Central memory CD8-positive, alpha-beta T cell (primary cell): Measurements from ENCODE around the gene PDE4D.
A peak's percentile ranks its signal among the peaks of the same experiment; 100 is the strongest.
"Not testable (repeated sequence)": the region's sequence is repeated elsewhere in the genome, so short reads cannot be mapped to it uniquely, and the experiment has no call there.

Experiments used
- ATAC-seq: fragments of 150-1000 bp; cut with Tn5 transposase; replicated peaks from 2 replicates; pipeline ENCODE4 v1.10.0; 2022; ENCODE audit warnings: mild to moderate bottlenecking, moderate FRiP score, moderate number of reproducible peaks; ENCODE audit not compliant: poor library complexity, severe bottlenecking; ENCODE audit errors: extremely low read depth
- DNase-seq, 2 donors: peaks; one replicate each; pipeline ENCODE4 v3.0.0; 2021; ENCODE audit warnings: low spot score in 2 of 2
- H3K27ac Mint-ChIP-seq: one replicate; pipeline ENCODE4 v1.8.0; 2022; ENCODE audit warnings: low read depth, mild to moderate bottlenecking, moderate library complexity, mixed read lengths
- H3K27me3 Mint-ChIP-seq: one replicate; pipeline ENCODE4 v1.8.0; 2022; ENCODE audit warnings: mixed read lengths
- H3K36me3 Mint-ChIP-seq: one replicate; pipeline ENCODE4 v1.8.0; 2022; ENCODE audit warnings: mild to moderate bottlenecking, moderate library complexity, mixed read lengths; ENCODE audit not compliant: insufficient read depth
- H3K4me1 Mint-ChIP-seq: one replicate; pipeline ENCODE4 v1.8.0; 2022; ENCODE audit warnings: mixed read lengths
- H3K4me3 Mint-ChIP-seq: one replicate; pipeline ENCODE4 v1.8.0; 2022; ENCODE audit warnings: mild to moderate bottlenecking, moderate library complexity, mixed read lengths
- H3K9me3 Mint-ChIP-seq: one replicate; pipeline ENCODE4 v1.8.0; 2022; ENCODE audit warnings: mixed read lengths

Gene PDE4D

GRCh38 chr5:59408997-59409396, 484.5 kb downstream of the PDE4D start:
- ATAC-seq, H3K27me3 Mint-ChIP-seq, H3K9me3 Mint-ChIP-seq, H3K36me3 Mint-ChIP-seq, H3K4me3 Mint-ChIP-seq, H3K4me1 Mint-ChIP-seq, DNase-seq, H3K27ac Mint-ChIP-seq: not testable (repeated sequence)

- DNase-seq = no peak
- no peaks in the 10 kb centered on the region for H3K9me3 Mint-ChIP-seq
- H3K27ac Mint-ChIP-seq = no peak overlapping the region
- ATAC-seq = no peak
- no peaks in the 10 kb centered on the region for H3K4me1 Mint-ChIP-seq
- no peak overlapping the region for H3K4me3 Mint-ChIP-seq
- peaks cover 2% of the 10 kb centered on the region for H3K36me3 Mint-ChIP-seq
- H3K27me3 Mint-ChIP-seq = no peaks in the 10 kb centered on the region
These were observed 485.6 kb downstream of the PDE4D start for GRCh38 chr5:59407967-59408366.

GRCh38 chr5:59401637-59402036, 491.9 kb downstream of the PDE4D start:
- Mint-ChIP-seq H3K9me3 (no peaks in the 10 kb centered on the region), H3K27ac (no peak overlapping the region), H3K27me3 (no peaks in the 10 kb centered on the region), H3K4me3 (no peak overlapping the region), H3K36me3 (peaks cover 3% of the 10 kb centered on the region), H3K4me1 (no peaks in the 10 kb centered on the region)
- ATAC-seq = no peak
- no peak for DNase-seq

- H3K4me3 Mint-ChIP-seq, H3K27me3 Mint-ChIP-seq, ATAC-seq, H3K36me3 Mint-ChIP-seq, H3K27ac Mint-ChIP-seq, DNase-seq, H3K4me1 Mint-ChIP-seq, H3K9me3 Mint-ChIP-seq: not testable (repeated sequence)
These were observed 498.6 kb downstream of the PDE4D start for GRCh38 chr5:59394956-59395355.

- ATAC-seq (no peak), DNase-seq (no peak)
- Mint-ChIP-seq H3K4me1 (no peaks in the 10 kb centered on the region), H3K27me3 (peaks cover 6% of the 10 kb centered on the region), H3K27ac (no peak overlapping the region), H3K36me3 (no peaks in the 10 kb centered on the region), H3K9me3 (no peaks in the 10 kb centered on the region), H3K4me3 (no peak overlapping the region)
These were observed 499.7 kb downstream of the PDE4D start for GRCh38 chr5:59393585-59394420.

- no peak overlapping the region for H3K4me3 Mint-ChIP-seq
- no peak for ATAC-seq
- no peak overlapping the region for H3K27ac Mint-ChIP-seq
- peaks cover 6% of the 10 kb centered on the region for H3K27me3 Mint-ChIP-seq
- no peaks in the 10 kb centered on the region for H3K36me3 Mint-ChIP-seq
- no peak for DNase-seq
- H3K9me3 Mint-ChIP-seq = no peaks in the 10 kb centered on the region
- no peaks in the 10 kb centered on the region for H3K4me1 Mint-ChIP-seq
These were observed 501.9 kb downstream of the PDE4D start for GRCh38 chr5:59391576-59391975.

GRCh38 chr5:59390989-59391388, 502.5 kb downstream of the PDE4D start:
- Mint-ChIP-seq H3K27ac (no peak overlapping the region), H3K36me3 (no peaks in the 10 kb centered on the region), H3K27me3 (peaks cover 11% of the 10 kb centered on the region), H3K4me1 (no peaks in the 10 kb centered on the region), H3K4me3 (no peak overlapping the region), H3K9me3 (no peaks in the 10 kb centered on the region)
- DNase-seq (no peak), ATAC-seq (no peak)

GRCh38 chr5:59390074-59390659, 503.4 kb downstream of the PDE4D start:
- no peaks in the 10 kb centered on the region for H3K4me1 Mint-ChIP-seq
- peaks cover 14% of the 10 kb centered on the region for H3K27me3 Mint-ChIP-seq
- no peak overlapping the region for H3K27ac Mint-ChIP-seq
- no peak for DNase-seq
- no peaks in the 10 kb centered on the region for H3K36me3 Mint-ChIP-seq
- H3K9me3 Mint-ChIP-seq = no peaks in the 10 kb centered on the region
- no peak for ATAC-seq
- no peak overlapping the region for H3K4me3 Mint-ChIP-seq

- no peaks in the 10 kb centered on the region for H3K36me3 Mint-ChIP-seq
- peaks cover 14% of the 10 kb centered on the region for H3K27me3 Mint-ChIP-seq
These were observed 506.4 kb downstream of the PDE4D start for GRCh38 chr5:59387127-59387526.

GRCh38 chr5:59385700-59386099, 507.8 kb downstream of the PDE4D start:
- no peaks in the 10 kb centered on the region for H3K36me3 Mint-ChIP-seq
- DNase-seq (no peak), ATAC-seq (no peak)
- peaks cover 14% of the 10 kb centered on the region for H3K27me3 Mint-ChIP-seq
- H3K27ac Mint-ChIP-seq = no peak overlapping the region
- no peaks in the 10 kb centered on the region for H3K4me1 Mint-ChIP-seq
- no peak overlapping the region for H3K4me3 Mint-ChIP-seq
- H3K9me3 Mint-ChIP-seq = no peaks in the 10 kb centered on the region

More at GRCh38 chr5:59387127-59387526, 506.4 kb downstream of the PDE4D start:
- DNase-seq (no peak), ATAC-seq (no peak)
- H3K4me1 Mint-ChIP-seq = no peaks in the 10 kb centered on the region
- no peak overlapping the region for H3K4me3 Mint-ChIP-seq
- H3K9me3 Mint-ChIP-seq = no peaks in the 10 kb centered on the region
- no peak overlapping the region for H3K27ac Mint-ChIP-seq

- no peaks in the 10 kb centered on the region for H3K4me1 Mint-ChIP-seq
- DNase-seq (no peak), ATAC-seq (peak; percentile 60)
- no peaks in the 10 kb centered on the region for H3K36me3 Mint-ChIP-seq
- H3K4me3 Mint-ChIP-seq = no peak overlapping the region
- H3K27me3 Mint-ChIP-seq = peaks cover 8% of the 10 kb centered on the region
- H3K9me3 Mint-ChIP-seq = no peaks in the 10 kb centered on the region
- H3K27ac Mint-ChIP-seq = no peak overlapping the region
These were observed 513.1 kb downstream of the PDE4D start for GRCh38 chr5:59380350-59380951.

GRCh38 chr5:59374036-59374435, 519.5 kb downstream of the PDE4D start:
- DNase-seq, H3K4me1 Mint-ChIP-seq, ATAC-seq, H3K9me3 Mint-ChIP-seq, H3K27ac Mint-ChIP-seq, H3K36me3 Mint-ChIP-seq, H3K4me3 Mint-ChIP-seq: not testable (repeated sequence)
- peaks cover 54% of the 10 kb centered on the region for H3K27me3 Mint-ChIP-seq
